NCI-H2196 (cell line): ENCODE measurements around the gene OTOGL.
"Not testable (repeated sequence)": the region's sequence is repeated elsewhere in the genome, so short reads cannot be mapped to it uniquely, and the experiment has no call there.

ENCODE experiments used
- DNase-seq: peaks from one replicate; lab custom pipeline; 2025; ENCODE audit not compliant: unreplicated experiment; lab: John Stamatoyannopoulos, UW

OTOGL gene

GRCh38 chr12:80218925-80219324 is 119.6 kb downstream of the OTOGL start:
- DNase-seq = not testable (repeated sequence)

- DNase-seq = no peak
Observed at GRCh38 chr12:80219345-80219744, 120.0 kb downstream of the OTOGL start.

GRCh38 chr12:80222261-80222660 is 122.9 kb downstream of the OTOGL start:
- no peak for DNase-seq

- DNase-seq = no peak
Observed at GRCh38 chr12:80226576-80226975, 127.2 kb downstream of the OTOGL start.

- DNase-seq = not testable (repeated sequence)
Observed at GRCh38 chr12:80227904-80228303, 128.6 kb downstream of the OTOGL start.

GRCh38 chr12:80230068-80230467 is 130.7 kb downstream of the OTOGL start:
- DNase-seq = no peak

GRCh38 chr12:80232837-80233236 is 133.5 kb downstream of the OTOGL start:
- no peak for DNase-seq

- no peak for DNase-seq
Observed at GRCh38 chr12:80233926-80234325, 134.6 kb downstream of the OTOGL start.

GRCh38 chr12:80234667-80235066 is 135.3 kb downstream of the OTOGL start:
- no peak for DNase-seq

- no peak for DNase-seq
Observed at GRCh38 chr12:80235944-80236343, 136.6 kb downstream of the OTOGL start.

GRCh38 chr12:80239867-80240266 is 140.5 kb downstream of the OTOGL start:
- no peak for DNase-seq

- no peak for DNase-seq
Observed at GRCh38 chr12:80241576-80242273, 142.4 kb downstream of the OTOGL start.

GRCh38 chr12:80242321-80242720 is 143.0 kb downstream of the OTOGL start:
- DNase-seq = no peak

GRCh38 chr12:80249581-80249980 is 150.2 kb downstream of the OTOGL start:
- DNase-seq = not testable (repeated sequence)

GRCh38 chr12:80257920-80258319 is 158.6 kb downstream of the OTOGL start:
- DNase-seq = no peak

- no peak for DNase-seq
Observed at GRCh38 chr12:80260269-80260668, 160.9 kb downstream of the OTOGL start.

- no peak for DNase-seq
Observed at GRCh38 chr12:80261403-80261802, 162.1 kb downstream of the OTOGL start.

- DNase-seq = no peak
Observed at GRCh38 chr12:80262346-80262745, 163.0 kb downstream of the OTOGL start.

GRCh38 chr12:80262771-80263170 is 163.4 kb downstream of the OTOGL start:
- no peak for DNase-seq

- DNase-seq = no peak
Observed at GRCh38 chr12:80264386-80264785, 165.0 kb downstream of the OTOGL start.

- no peak for DNase-seq
Observed at GRCh38 chr12:80264891-80265290, 165.6 kb downstream of the OTOGL start.

- DNase-seq = no peak
Observed at GRCh38 chr12:80268924-80269749, 169.8 kb downstream of the OTOGL start.
